GM13977 (cell line): Measurements from ENCODE around the gene MALT1.

Experiments used
- DNase-seq: peaks from one replicate; pipeline ENCODE4 v3.0.0; 2012; ENCODE audit warnings: low spot score
- in situ Hi-C: fragments of 300-500 bp; cut with MboI; formaldehyde crosslinking; loops from one replicate; pipeline ENCODE4 v1.12.0; 2022; ENCODE audit warnings: low sequenced_read_pairs, low pct_unique_long_range_greater_than_20kb, mixed read lengths, inconsistent platforms; ENCODE audit not compliant: unreplicated experiment
- TF ChIP-seq, protein P1 (sequence below): IDR thresholded peaks from 2 replicates; pipeline ENCODE4 v1.5.1; 2012; ENCODE audit warnings: mild to moderate bottlenecking, control low read depth; ENCODE audit not compliant: insufficient read depth; ENCODE audit errors: extremely low read depth, missing control alignments

Gene MALT1

DNA sequence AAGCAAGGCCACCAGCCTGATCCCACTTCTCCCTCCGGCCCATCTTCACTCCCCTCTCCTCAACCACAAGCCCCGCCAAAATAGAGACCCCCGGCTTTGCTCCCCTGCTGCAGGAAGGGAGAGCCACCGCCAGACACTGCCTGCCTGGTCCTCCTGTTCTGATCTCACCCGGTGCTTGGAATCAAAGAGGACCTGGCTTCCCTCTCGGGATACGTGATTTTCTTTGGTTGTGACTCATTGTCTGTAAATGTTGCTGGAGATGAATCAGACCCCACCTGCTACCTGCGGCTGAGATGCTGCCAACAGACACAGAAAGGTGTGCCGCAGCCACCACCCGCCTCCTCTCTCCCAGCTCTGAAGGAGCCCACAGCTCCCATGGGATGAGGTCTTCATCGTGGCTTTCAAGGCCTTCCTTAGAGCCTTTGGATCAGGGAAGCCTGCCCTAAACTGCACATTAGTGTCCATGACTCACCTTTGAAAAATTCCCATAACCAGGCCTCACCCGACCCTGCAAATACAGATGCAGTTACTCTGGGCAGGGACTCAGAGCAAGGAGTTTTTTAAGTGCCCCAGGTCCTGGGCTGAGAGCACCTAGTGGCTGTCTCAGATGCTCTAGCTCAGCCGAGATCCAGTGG, 114.0 kb downstream of the MALT1 start:
- DNase-seq: no peak
- TF ChIP-seq, protein P1, sequence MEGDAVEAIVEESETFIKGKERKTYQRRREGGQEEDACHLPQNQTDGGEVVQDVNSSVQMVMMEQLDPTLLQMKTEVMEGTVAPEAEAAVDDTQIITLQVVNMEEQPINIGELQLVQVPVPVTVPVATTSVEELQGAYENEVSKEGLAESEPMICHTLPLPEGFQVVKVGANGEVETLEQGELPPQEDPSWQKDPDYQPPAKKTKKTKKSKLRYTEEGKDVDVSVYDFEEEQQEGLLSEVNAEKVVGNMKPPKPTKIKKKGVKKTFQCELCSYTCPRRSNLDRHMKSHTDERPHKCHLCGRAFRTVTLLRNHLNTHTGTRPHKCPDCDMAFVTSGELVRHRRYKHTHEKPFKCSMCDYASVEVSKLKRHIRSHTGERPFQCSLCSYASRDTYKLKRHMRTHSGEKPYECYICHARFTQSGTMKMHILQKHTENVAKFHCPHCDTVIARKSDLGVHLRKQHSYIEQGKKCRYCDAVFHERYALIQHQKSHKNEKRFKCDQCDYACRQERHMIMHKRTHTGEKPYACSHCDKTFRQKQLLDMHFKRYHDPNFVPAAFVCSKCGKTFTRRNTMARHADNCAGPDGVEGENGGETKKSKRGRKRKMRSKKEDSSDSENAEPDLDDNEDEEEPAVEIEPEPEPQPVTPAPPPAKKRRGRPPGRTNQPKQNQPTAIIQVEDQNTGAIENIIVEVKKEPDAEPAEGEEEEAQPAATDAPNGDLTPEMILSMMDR: no peak
- in situ Hi-C loops: no loop called here

- in situ Hi-C loops: no loop called here
- TF ChIP-seq, protein P1: no peak
- DNase-seq: no peak
Observed at GRCh38 chr18:58785870-58786269, 114.6 kb downstream of the MALT1 start.

- TF ChIP-seq, protein P1: no peak
- in situ Hi-C loops: no loop called here
- DNase-seq: no peak
Observed at GRCh38 chr18:58787536-58788149, 116.4 kb downstream of the MALT1 start.

DNA sequence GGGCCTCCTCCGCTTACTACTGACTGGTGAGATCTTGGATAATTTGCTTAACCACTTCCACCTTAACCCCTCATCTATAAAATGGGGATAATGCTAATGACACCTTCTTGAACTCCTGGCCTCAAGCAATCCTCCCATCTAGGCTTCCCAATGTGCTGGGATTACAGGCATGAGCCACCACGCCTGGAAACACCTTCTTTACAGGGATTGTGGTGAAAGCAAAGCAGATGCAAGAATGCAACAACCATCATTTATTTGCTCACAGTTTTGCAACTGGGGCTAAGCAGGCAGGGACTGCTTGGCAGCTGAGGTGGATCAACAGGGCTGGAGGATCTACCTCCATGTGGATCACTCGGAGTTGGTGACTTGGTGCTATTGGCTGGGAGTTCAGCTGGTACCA, 117.2 kb downstream of the MALT1 start:
- TF ChIP-seq, protein P1: no peak
- DNase-seq: no peak
- in situ Hi-C loops: no loop called here

DNA sequence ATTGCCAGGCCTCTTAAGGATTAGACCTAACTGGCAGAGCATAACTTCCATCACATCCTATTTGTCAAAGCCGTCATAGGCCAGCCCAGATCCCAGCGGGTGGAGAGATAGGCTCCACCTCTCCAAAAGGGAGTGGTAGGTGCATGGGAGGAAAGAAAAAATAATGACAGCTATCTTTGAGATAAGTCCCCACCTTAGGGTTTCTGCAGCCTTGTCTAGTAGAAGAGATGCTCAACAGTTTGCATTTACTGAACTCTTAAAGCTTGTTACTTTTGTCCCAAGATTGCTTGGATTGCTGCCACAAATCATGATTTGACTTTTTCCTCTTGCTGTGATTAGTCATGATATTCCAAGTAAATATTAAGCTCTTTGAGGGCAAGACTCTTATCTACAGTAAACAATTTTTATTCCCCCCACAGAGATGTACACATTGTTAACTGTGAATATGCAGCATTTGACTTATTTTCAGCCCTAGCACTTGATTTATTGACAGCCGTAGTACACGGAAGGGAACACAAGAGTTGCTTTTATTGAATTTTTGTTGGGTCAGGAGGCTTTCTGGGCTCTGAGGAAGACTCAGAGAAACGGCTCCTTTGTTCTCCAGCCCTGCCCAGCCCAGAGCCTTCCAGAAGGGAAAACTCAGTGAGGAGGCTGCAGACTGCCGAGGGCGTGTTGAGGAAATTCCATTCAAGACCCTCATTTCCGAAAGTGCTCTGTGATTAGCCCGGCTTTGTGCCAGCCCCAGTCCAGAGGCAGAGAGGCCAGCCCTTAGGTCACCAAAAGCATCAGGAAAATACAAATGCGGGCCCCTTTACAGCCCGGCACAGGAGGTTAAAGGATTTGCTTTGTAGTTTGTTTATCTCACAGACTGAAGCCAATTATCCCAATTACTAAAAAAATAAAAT, 118.0 kb downstream of the MALT1 start:
- in situ Hi-C loops: no loop called here
- TF ChIP-seq, protein P1: no peak
- DNase-seq: no peak

DNA sequence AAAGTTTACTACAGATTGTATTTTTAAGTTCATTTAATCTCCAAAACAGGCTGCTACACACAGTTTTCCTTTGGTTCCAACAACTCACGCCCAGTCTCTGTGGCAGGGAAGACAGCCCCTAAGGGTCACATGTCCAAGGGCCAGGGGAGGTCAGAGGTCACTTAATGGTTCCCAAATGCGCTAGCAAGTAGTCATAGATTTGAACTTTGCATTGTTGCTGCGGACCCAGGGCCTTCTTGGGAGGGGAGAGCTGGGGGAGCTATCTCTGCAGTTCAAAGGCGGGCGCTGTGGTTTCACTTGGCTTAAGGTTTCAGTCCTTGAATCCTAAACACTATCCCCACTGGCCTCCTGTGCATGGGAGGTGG, 118.6 kb downstream of the MALT1 start:
- no peak for DNase-seq
- in situ Hi-C loops: no loop called here
- TF ChIP-seq, protein P1: no peak
